ENCODE measurements around the gene TADA2B. TPM values are rescaled to one million over a fixed set of nuclear protein-coding genes. Genes with fewer than 3 reads are reported as not detected.
A peak's percentile ranks its signal among the peaks of the same experiment; 100 is the strongest.

The TADA2B gene
- total RNA-seq, 1 experiment from 2014 or later = 6.9 TPM

GRCh38 chr4:7058792-7059191 is 15.6 kb downstream of the TADA2B start:
- DNase-seq (ENCODE audit: low spot score) = no peak

GRCh38 chr4:7059662-7060061 is 16.5 kb downstream of the TADA2B start:
- DNase-seq (ENCODE audit: low spot score) = no peak

GRCh38 chr4:7060346-7061150 is 17.4 kb downstream of the TADA2B start:
- DNase-seq (ENCODE audit: low spot score) = no peak

- DNase-seq (ENCODE audit: low spot score) = no peak
Observed at GRCh38 chr4:7061815-7062214, 18.6 kb downstream of the TADA2B start.

- DNase-seq (ENCODE audit: low spot score) = no peak
Observed at GRCh38 chr4:7062816-7063215, 19.6 kb downstream of the TADA2B start.

- no peak for DNase-seq (ENCODE audit: low spot score)
Observed at GRCh38 chr4:7063362-7063761, 20.2 kb downstream of the TADA2B start.

- no peak for DNase-seq (ENCODE audit: low spot score)
Observed at GRCh38 chr4:7066006-7066405, 22.8 kb downstream of the TADA2B start.

GRCh38 chr4:7066493-7066892 is 23.3 kb downstream of the TADA2B start:
- no peak for DNase-seq (ENCODE audit: low spot score)

GRCh38 chr4:7067126-7067451 is 23.9 kb downstream of the TADA2B start:
- no peak for DNase-seq (ENCODE audit: low spot score)

- peak; percentile 100 for DNase-seq (ENCODE audit: low spot score)
Observed at GRCh38 chr4:7067452-7068278, 24.5 kb downstream of the TADA2B start, which contains the start of gene GRPEL1. TSS of gene GRPEL1 (minus strand) at chr4:7068064. CDS start at chr4:7068032, 32 bp downstream.

- DNase-seq (ENCODE audit: low spot score) = no peak
Observed at GRCh38 chr4:7068279-7068842, 25.2 kb downstream of the TADA2B start.

GRCh38 chr4:7068883-7069282 is 25.7 kb downstream of the TADA2B start:
- no peak for DNase-seq (ENCODE audit: low spot score)

GRCh38 chr4:7070729-7071511 is 27.7 kb downstream of the TADA2B start:
- peak; percentile 75 for DNase-seq (ENCODE audit: low spot score)

GRCh38 chr4:7073059-7073458 is 29.9 kb downstream of the TADA2B start:
- no peak for DNase-seq (ENCODE audit: low spot score)

GRCh38 chr4:7073526-7074390 is 30.6 kb downstream of the TADA2B start:
- DNase-seq (ENCODE audit: low spot score) = peak; percentile 69

- DNase-seq (ENCODE audit: low spot score) = no peak
Observed at GRCh38 chr4:7074426-7074825, 31.3 kb downstream of the TADA2B start.

GRCh38 chr4:7075962-7076695 is 33.0 kb downstream of the TADA2B start:
- DNase-seq (ENCODE audit: low spot score) = no peak

GRCh38 chr4:7076696-7077082 is 33.5 kb downstream of the TADA2B start:
- no peak for DNase-seq (ENCODE audit: low spot score)

- no peak for DNase-seq (ENCODE audit: low spot score)
Observed at GRCh38 chr4:7077371-7077770, 34.2 kb downstream of the TADA2B start.

- no peak for DNase-seq (ENCODE audit: low spot score)
Observed at GRCh38 chr4:7078025-7078424, 34.9 kb downstream of the TADA2B start.
